ENCODE data around the gene DEPP1. TPM values are rescaled to one million over a fixed set of nuclear protein-coding genes. Genes with fewer than 3 reads are reported as not detected.

DEPP1 gene
- total and polyA plus RNA-seq, 2 donors (not counting 3 experiments of a cell fraction or from before 2014, with no cell fraction given): 364 to 951 TPM

GRCh38 chr10:44930904-44931620, 47.5 kb downstream of the DEPP1 start:
- ChIA-PET CTCF (interaction anchor here (0.6 to 1.4 kb wide), 2 partner anchors 11 to 14 kb away, joined by 3 to 5 read pairs; no protein-coding TSS in a partner anchor), POLR2A (no interaction called here)
- dilution Hi-C loops (cut with MboI; ENCODE audit: extremely low pct_ligation_motif_present, low sequenced_read_pairs): no loop called here
- no peaks in the 10 kb centered on the region for H3K9me3 ChIP-seq (replicated peaks; ENCODE audit: control insufficient read depth, insufficient read depth, low read length)
- H3K27me3 ChIP-seq (ENCODE audit: control insufficient read depth in 2 of 2, insufficient read depth in 2 of 2, low read length in 2 of 2): no peaks in the 10 kb centered on the region
- H3K36me3 ChIP-seq (ENCODE audit: control insufficient read depth in 2 of 2, extremely low read depth in 1 of 2, insufficient read depth in 2 of 2, low read length in 2 of 2): no peaks in the 10 kb centered on the region
- H3K9ac ChIP-seq (replicated peaks; ENCODE audit: extremely low read depth, insufficient read depth, low read length): no peak overlapping the region
- no peak overlapping the region for H3K4me3 ChIP-seq (replicated peaks in 1 of 3; ENCODE audit: insufficient read depth in 1 of 3, low read depth in 1 of 3, low read length in 3 of 3)
- BruUV-seq (replicated peaks): no TSS peak
- DNase-seq (ENCODE audit: low read depth, low spot score): no peak
- no peak for FAIRE-seq
- no peak overlapping the region for H2AFZ ChIP-seq (ENCODE audit: low read depth, low read length)
- no peak for TF ChIP-seq GATA2 (IDR thresholded peaks at IDR 0.05; ENCODE audit: insufficient read depth, insufficient read length, low read depth, low read length)
- no peak for TF ChIP-seq CTCF (IDR thresholded peaks at IDR 0.05; ENCODE audit: extremely low read depth in 1 of 2, insufficient read depth in 1 of 2, low read depth in 1 of 2, low read length in 2 of 2)
- no peak for TF ChIP-seq FOS (IDR thresholded peaks at IDR 0.05; ENCODE audit: borderline replicate concordance, insufficient read depth, low read length)
- TF ChIP-seq POLR2AphosphoS5 (IDR thresholded peaks at IDR 0.05; ENCODE audit: insufficient read depth, low read depth, low read length): no peak
- TF ChIP-seq MAX (IDR thresholded peaks at IDR 0.05; ENCODE audit: insufficient read depth, insufficient read length): no peak
- no peak for TF ChIP-seq POLR2A (IDR thresholded peaks at IDR 0.05; ENCODE audit: low read depth, low read length)
- no peak for TF ChIP-seq MYC (IDR thresholded peaks at IDR 0.05; ENCODE audit: low read depth, low read length)
- no peak for TF ChIP-seq EZH2 (IDR thresholded peaks at IDR 0.05; ENCODE audit: borderline replicate concordance, low read depth, low read length, severe bottlenecking)
- no peak overlapping the region for H3K4me2 ChIP-seq (ENCODE audit: insufficient read depth, low read length)
- H3K9me1 ChIP-seq (replicated peaks; ENCODE audit: control insufficient read depth, extremely low read depth, insufficient read depth, low read length): no peaks in the 10 kb centered on the region
- no peaks in the 10 kb centered on the region for H3K79me2 ChIP-seq (ENCODE audit: control insufficient read depth, insufficient read depth, low read length)
- intact Hi-C loops (cut with micrococcal nuclease): no loop called here
- no peaks in the 10 kb centered on the region for H4K20me1 ChIP-seq (replicated peaks; ENCODE audit: control insufficient read depth, extremely low read depth, insufficient read depth, low read length)
- H3K4me1 ChIP-seq (ENCODE audit: control insufficient read depth, extremely low read depth, insufficient read depth, low read length): no peaks in the 10 kb centered on the region
- no peak overlapping the region for H3K27ac ChIP-seq (ENCODE audit: insufficient read depth, low read depth, low read length)
